ENCODE data around the gene ITIH2. TPM values are rescaled to one million over a fixed set of nuclear protein-coding genes. Genes with fewer than 3 reads are reported as not detected.

Gene ITIH2
- total and polyA plus RNA-seq, 4 donors = 261 to 1,345 (median 532) TPM

DNA sequence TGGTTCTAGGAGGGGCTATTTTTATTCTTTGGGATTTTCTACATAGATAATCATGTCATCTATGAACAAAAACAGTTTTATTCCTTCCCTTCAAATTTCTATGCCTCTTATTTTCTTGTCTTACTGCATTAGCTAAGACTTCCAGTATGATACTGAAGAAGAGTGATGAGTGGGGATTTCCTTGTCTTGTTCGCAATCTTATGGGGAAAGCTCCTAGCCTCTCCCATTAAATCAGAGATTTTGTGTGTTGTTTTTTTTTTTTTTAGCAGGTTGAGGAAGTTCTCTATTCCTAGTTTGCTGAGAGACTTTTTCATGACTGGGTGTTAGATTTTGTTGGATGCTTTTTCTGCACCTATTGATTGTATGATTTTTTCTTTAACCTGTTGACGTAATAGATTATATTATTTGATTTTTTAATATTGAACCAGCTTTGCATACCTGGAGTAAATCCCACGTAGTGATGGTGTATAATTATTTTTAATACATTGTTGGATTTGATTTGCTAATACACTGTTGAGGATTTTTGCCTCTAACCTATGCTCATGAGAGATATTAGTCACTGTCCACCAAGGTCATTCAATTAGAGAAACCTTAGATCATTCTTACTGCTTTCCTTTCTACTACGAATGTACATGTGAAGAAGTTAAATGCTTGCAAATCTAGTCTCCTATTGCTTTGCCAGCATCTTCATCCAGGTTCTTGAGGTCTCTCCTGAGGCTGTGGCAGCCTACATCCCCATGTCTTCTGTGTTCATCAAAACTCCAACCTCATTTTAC lies 91.3 kb downstream of the ITIH2 start (continued):
- TF ChIP-seq, protein P1, sequence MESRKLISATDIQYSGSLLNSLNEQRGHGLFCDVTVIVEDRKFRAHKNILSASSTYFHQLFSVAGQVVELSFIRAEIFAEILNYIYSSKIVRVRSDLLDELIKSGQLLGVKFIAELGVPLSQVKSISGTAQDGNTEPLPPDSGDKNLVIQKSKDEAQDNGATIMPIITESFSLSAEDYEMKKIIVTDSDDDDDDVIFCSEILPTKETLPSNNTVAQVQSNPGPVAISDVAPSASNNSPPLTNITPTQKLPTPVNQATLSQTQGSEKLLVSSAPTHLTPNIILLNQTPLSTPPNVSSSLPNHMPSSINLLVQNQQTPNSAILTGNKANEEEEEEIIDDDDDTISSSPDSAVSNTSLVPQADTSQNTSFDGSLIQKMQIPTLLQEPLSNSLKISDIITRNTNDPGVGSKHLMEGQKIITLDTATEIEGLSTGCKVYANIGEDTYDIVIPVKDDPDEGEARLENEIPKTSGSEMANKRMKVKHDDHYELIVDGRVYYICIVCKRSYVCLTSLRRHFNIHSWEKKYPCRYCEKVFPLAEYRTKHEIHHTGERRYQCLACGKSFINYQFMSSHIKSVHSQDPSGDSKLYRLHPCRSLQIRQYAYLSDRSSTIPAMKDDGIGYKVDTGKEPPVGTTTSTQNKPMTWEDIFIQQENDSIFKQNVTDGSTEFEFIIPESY (IDR thresholded peaks at IDR 0.05) = no peak

DNA sequence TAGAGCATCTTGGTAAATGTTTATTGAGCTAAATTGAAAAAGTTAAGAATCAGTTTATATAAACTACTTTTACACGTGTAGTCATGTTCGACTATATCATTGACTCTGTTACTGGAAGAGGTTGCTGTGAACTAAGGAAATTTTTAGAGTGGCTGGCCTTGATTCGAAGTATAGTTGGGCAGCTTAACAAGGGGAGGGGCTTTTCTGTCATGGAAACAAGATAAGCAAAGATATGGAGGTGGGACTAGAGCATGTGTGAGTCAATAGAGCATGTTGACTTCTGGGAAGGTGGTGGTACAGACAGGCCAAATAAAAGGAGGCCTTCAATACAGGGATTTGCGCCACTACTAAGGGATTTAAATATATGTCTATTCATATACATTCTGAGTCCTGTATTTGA lies 92.5 kb downstream of the ITIH2 start:
- no peaks in the 10 kb centered on the region for H3K27me3 ChIP-seq (ENCODE audit: control insufficient read depth in 4 of 4, insufficient read depth in 4 of 4, low read length in 3 of 4)
- H3K36me3 ChIP-seq (ENCODE audit: control insufficient read depth in 4 of 4, insufficient read depth in 3 of 4, low read depth in 1 of 4, low read length in 3 of 4) = peaks cover 1 to 32% (median 26%) of the 10 kb centered on the region in 4 donors
- DNase-seq (ENCODE audit: low spot score) = no peak
- no peak overlapping the region for H3K27ac ChIP-seq (ENCODE audit: low read depth in 1 of 2, low read length in 2 of 2)
- 65% methylated on average over 4 of the region's 4 CpGs for WGBS
- peaks cover 3 to 21% (median 11%) of the 10 kb centered on the region in 4 donors for H3K4me1 ChIP-seq (ENCODE audit: control insufficient read depth in 4 of 4, insufficient read depth in 4 of 4, low read length in 3 of 4)
- H3K4me3 ChIP-seq (ENCODE audit: low read depth in 1 of 3, low read length in 3 of 3) = no peak overlapping the region
- no peak for TF ChIP-seq NR2F2 (IDR thresholded peaks at IDR 0.05)
- TF ChIP-seq SP1 (IDR thresholded peaks at IDR 0.05) = peak; percentile 22
- no peak for TF ChIP-seq CTCF (IDR thresholded peaks at IDR 0.05; ENCODE audit: low read depth, low read length, missing input control)
- TF ChIP-seq, protein P1 (IDR thresholded peaks at IDR 0.05) = peak; percentile 20
- TF ChIP-seq HNF4A (conservative IDR thresholded peaks at IDR 0.05) = peak in 1 of 2 donors; percentile 8
- TF ChIP-seq FOXA2 (IDR thresholded peaks at IDR 0.05) = no peak
- no peak for TF ChIP-seq ATF3 (IDR thresholded peaks at IDR 0.05)
- no peak for TF ChIP-seq FOXA1 (IDR thresholded peaks at IDR 0.05)
- no peak for TF ChIP-seq HNF4G (IDR thresholded peaks at IDR 0.05)
- no peak for TF ChIP-seq RAD21 (IDR thresholded peaks at IDR 0.05)
- peak in 1 of 2 donors; percentile 6 for TF ChIP-seq RXRA (IDR thresholded peaks at IDR 0.05)
- no peak for TF ChIP-seq JUND (IDR thresholded peaks at IDR 0.05)
- no peak for TF ChIP-seq REST (IDR thresholded peaks at IDR 0.05)
- no peak for TF ChIP-seq GABPA (IDR thresholded peaks at IDR 0.05 in 1 of 2, conservative IDR thresholded peaks at IDR 0.05 in 1 of 2)
- TF ChIP-seq YY1 (IDR thresholded peaks at IDR 0.05) = no peak
- TF ChIP-seq EGR1 (IDR thresholded peaks at IDR 0.05; ENCODE audit: low read depth in 2 of 2) = no peak
- TF ChIP-seq TAF1 (conservative IDR thresholded peaks at IDR 0.05) = no peak
- TF ChIP-seq, protein P2, sequence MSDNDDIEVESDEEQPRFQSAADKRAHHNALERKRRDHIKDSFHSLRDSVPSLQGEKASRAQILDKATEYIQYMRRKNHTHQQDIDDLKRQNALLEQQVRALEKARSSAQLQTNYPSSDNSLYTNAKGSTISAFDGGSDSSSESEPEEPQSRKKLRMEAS (IDR thresholded peaks at IDR 0.05) = no peak
- no peak overlapping the region for H3K9ac ChIP-seq (ENCODE audit: low read depth in 1 of 2, low read length in 2 of 2)
- no peaks in the 10 kb centered on the region for H3K9me3 ChIP-seq (ENCODE audit: control insufficient read depth in 4 of 4, low read length in 3 of 4)

Measured in liver (tissue), 9 donors.